Measurements from ENCODE around the gene RAD54L. TPM values are rescaled to one million over a fixed set of nuclear protein-coding genes. Genes with fewer than 3 reads are reported as not detected.

RAD54L gene
- total and polyA plus RNA-seq, 8 donors, result 4.8 to 16.5 (median 10.8) TPM

GRCh38 chr1:46300673-46301405 is 53.3 kb downstream of the RAD54L start:
- H3K4me1 ChIP-seq, result peaks cover 21 to 39% of the 10 kb centered on the region in 2 donors
- peaks cover 0 to 23% of the 10 kb centered on the region in 2 donors for H3K36me3 ChIP-seq
- DNase-seq (peak in 1 of 4 donors; percentile 32), ATAC-seq (no peak)
- H3K27me3 ChIP-seq, result no peaks in the 10 kb centered on the region
- H3K27ac ChIP-seq, result peak overlapping the region; percentile 96 to 98
- TF ChIP-seq CTCF (IDR thresholded peaks at IDR 0.05), result no peak
- no peaks in the 10 kb centered on the region for H3K9me3 ChIP-seq
- H3K4me3 ChIP-seq, result peak overlapping the region; percentile 89 to 94
- intact Hi-C loops (cut with DNase I), result no loop called here

- peaks cover 21 to 45% of the 10 kb centered on the region in 2 donors for H3K4me1 ChIP-seq
- DNase-seq (peak in 1 of 4 donors; percentile 35), ATAC-seq (no peak)
- H3K4me3 ChIP-seq, result peak overlapping the region; percentile 89 to 94
- peak overlapping the region; percentile 96 to 98 for H3K27ac ChIP-seq
- peaks cover 0 to 18% of the 10 kb centered on the region in 2 donors for H3K36me3 ChIP-seq
- H3K9me3 ChIP-seq, result no peaks in the 10 kb centered on the region
- no peak for TF ChIP-seq CTCF (IDR thresholded peaks at IDR 0.05)
- intact Hi-C loops (cut with DNase I), result no loop called here
- H3K27me3 ChIP-seq, result no peaks in the 10 kb centered on the region
Observed at GRCh38 chr1:46301406-46301807, 53.8 kb downstream of the RAD54L start.

GRCh38 chr1:46301808-46302640 is 54.5 kb downstream of the RAD54L start:
- no peaks in the 10 kb centered on the region for H3K27me3 ChIP-seq
- H3K27ac ChIP-seq, result peak overlapping the region; percentile 96 to 98
- TF ChIP-seq CTCF (IDR thresholded peaks at IDR 0.05), result peak in 1 of 2 donors; percentile 12
- H3K9me3 ChIP-seq, result no peaks in the 10 kb centered on the region
- peak; percentile 47 for ATAC-seq
- peaks cover 0 to 18% of the 10 kb centered on the region in 2 donors for H3K36me3 ChIP-seq
- H3K4me3 ChIP-seq, result peak overlapping the region; percentile 89 to 94
- peak; percentile 59 to 90 (median 66) for DNase-seq
- intact Hi-C loops (cut with DNase I), result no loop called here
- peaks cover 21 to 51% of the 10 kb centered on the region in 2 donors for H3K4me1 ChIP-seq

GRCh38 chr1:46302641-46303037 is 55.1 kb downstream of the RAD54L start:
- Histone ChIP-seq H3K4me3 (peak overlapping the region; percentile 89 to 94), H3K36me3 (peaks cover 0 to 13% of the 10 kb centered on the region in 2 donors), H3K4me1 (peaks cover 21 to 57% of the 10 kb centered on the region in 2 donors), H3K27ac (peak overlapping the region; percentile 96 to 98), H3K9me3 (no peaks in the 10 kb centered on the region), H3K27me3 (no peaks in the 10 kb centered on the region)
- ATAC-seq, result peak; percentile 34
- no peak for TF ChIP-seq CTCF (IDR thresholded peaks at IDR 0.05)
- peak in 2 of 4 donors; percentile 66 to 83 for DNase-seq
- intact Hi-C loops (cut with DNase I), result no loop called here
